Activated T-cell treated with anti-CD3 and anti-CD28 coated beads for 1 hour (primary cell): ENCODE measurements around the gene ZMIZ1.
"Not testable (repeated sequence)": the region's sequence is repeated elsewhere in the genome, so short reads cannot be mapped to it uniquely, and the experiment has no call there.

ENCODE experiments used
- DNase-seq: peaks from one replicate; pipeline ENCODE4 v3.0.0-alpha.2; 2020; ENCODE audit warnings: low read depth

Gene ZMIZ1

DNA sequence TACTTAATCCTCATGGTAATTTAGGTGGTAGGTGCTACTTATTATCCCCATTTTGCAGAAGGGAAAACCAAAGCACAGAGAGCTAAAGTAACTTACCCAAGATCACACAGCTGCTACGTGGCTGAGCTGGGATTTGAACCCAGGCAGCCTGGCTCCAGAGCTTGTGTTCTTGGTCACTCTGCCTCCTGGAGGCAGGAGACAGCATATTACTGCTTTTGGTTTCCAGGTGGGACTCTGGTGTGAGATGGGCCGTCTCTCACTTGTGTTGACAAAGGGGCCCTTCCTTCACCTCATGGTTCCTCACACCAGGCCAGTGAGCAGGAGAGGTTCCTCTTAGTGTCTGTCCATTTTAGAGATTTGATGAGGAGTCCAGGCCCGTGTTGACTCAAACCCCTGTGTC is 198.7 kb downstream of the ZMIZ1 start:
- DNase-seq = no peak

DNA sequence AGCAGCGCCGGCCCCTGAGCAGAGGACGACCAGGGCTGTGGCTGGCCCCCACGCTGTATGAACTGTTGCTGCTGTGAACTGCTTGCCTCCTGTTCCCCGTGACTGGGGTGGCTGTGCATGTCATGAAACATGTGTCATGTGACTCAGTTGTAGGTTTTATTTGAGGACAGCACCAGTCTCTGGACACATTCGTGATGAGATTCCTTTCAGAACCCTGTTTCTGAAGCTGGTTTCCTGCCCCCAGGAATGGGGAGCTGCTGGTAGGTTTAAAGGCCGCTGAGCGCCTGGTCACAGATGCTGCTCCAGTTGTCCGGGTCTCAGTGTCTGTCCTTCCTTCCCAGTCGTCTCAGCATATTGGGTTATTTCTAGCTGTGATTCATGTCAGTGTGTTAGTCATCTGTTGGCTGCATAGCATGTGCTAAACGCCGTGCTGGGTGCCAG is 199.4 kb downstream of the ZMIZ1 start:
- no peak for DNase-seq

DNA sequence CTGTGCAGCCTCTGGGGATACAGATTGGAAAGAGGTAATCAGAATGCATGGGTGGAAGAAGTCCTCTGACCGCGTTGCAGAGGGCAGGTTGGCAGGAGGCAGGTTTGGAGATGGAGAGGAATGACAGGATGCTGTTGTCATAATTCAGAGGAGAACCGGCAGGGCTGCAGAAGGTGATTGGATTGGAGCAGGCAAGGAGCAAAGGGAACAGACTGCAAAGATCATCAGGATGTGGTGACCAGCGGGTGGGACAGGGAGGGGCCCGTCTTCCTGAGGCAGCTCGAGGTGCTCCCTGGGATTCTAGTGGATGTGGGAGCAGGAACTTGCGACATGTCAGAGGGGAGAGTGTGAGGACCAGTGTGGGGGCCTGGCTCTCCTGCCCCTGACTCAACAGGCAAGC is 200.0 kb downstream of the ZMIZ1 start:
- no peak for DNase-seq

DNA sequence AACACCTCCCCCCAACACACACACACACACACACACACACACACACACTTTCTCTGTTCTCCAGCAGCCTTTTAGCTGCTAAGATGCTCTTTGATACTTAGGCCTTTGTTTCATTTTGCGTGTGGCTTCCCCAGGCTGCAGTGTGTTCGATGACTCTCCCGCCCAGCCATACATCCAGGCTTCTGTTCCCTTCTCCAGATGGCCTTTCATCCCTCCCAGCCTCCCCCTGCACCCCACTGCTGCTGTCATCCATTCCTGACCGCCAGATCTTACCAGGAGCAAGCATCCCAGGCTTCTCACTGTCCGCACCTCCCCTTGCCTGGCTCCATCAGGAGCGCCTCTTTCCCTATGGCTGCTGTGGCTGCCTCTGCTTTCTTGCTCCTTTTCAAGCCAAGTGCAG is 200.7 kb downstream of the ZMIZ1 start:
- DNase-seq = no peak

DNA sequence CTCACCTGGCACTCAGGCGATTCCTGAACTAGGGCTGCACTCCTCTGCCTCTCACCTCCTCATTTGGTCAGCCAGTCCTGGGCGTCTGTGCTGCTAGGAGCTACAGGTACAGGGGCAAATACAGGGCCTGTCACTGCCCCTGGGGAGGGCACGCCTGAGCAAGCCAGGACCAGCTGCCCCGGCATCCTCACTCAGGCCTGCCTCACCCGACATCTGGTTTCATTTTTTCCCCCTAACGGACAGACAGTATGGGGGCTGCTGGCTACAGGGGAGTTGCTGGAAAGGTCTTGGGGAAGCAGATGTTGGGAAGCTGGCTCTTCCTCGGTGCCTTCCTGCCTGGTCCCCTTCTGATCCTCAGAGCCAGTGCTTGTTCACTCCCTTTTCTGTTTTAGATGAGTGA is 201.2 kb downstream of the ZMIZ1 start:
- no peak for DNase-seq

DNA sequence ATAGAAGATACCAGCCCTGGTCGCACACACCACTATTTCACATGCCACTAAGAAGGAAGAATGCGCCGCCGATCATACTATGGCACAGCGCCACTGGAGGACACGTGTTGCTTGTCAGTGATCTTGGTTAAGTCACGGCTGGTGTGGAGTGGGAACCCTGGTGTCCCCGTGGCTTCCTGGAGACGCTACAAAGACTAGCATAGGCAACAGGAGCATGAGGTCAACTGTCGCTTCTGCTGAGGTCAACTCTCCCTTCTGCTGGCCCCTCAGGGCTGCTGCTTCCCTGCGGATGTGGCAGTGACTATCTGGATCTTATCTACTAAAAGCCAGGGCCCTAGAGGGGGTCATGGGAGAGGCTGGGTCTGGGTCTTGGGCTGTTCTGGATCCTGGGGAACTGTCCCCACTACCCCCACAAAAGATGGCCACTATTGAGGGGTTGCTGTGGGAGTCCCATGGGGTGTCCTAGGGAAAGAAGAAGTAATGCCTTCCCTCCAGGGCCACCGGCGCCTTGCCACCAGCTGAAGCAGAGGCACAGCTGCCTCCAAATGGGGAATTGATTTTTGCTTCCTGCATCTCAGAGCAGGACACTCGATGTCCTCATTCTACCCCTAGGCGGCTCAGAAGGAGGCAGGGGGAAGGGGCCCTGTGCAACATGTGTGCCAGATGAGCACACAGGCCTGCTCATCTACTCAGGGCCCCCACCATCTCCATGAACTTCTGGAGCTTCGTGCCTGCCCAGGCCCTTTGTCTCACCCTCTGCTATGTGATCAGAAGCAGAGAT is 201.9 kb downstream of the ZMIZ1 start:
- DNase-seq = no peak

DNA sequence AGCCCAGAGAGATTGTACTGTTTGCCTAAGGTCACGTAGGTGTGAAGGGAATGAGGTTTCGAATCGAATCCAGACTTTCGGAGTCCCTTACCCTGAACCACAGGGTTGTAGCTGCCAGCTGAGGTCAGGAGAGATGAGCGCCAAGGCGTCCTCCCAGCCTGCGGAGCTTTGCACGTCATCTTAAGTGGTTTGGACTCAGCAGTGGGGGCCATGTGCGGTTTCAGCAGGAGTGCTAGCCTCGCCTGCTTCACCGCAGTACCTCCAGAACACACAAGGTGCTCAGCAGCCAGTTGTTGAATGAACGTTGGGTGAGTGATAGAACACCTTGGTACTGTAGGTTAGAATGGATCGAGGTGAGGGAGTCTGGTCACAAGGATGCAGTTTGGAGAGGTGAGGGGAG is 203.6 kb downstream of the ZMIZ1 start:
- no peak for DNase-seq

DNA sequence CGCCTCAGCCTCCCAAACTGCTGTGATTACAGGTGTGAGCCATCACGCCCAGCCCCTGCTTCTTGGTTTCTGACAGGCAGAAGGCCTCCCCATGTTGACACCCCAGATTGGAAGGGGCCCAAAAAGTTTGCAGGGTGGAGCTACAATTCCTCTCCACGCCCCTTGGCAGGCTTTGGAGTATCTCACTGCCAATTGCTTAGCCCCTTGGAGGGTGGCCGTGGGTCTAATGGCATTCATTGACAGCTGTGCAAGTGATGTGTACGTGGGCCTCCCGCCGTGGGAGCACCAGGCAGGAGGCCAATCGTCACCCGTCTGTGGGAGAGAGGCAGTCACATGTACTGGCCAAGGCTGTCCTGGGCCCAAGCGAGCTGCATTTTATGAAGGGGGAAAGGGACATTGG is 204.8 kb downstream of the ZMIZ1 start:
- DNase-seq = no peak

DNA sequence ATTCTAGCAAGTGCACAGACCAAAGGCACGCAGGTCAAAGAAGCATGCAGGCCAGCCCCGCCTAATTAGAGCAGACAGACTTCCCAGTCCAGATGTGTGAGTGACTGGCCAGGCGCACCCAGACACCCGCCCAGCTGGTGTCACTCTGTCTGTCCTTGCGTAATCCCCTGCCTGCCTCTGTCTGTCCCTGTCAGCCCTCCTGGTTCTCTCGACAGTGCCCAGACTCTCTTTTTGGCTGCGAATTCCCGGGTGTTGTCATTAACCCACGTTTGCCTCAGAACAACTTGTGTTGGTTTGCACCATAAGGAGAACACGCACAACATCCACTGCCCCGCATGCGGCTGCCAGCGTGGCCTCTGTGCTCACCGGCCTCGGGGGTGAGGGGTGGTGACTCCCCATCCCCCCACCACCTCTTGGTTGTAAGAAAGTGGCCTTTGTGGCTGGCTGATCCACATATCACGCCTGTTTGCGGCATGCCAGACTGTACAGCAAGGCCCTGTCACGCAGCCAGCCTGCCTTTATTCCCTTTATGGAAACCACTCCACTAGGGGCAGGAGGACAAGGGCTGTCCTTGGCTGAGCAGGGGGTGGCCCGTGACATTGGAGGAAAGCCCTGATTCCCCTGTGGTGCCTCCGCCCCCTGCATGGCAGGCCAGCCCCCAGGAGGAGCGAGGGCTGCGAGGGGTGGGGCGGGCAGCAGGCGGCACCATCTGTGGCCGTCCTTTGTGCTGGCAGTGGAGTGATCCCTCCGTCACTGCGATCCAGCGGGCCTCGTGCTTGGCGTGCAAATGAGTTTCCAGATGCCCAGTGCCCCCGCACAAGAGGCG is 205.7 kb downstream of the ZMIZ1 start:
- no peak for DNase-seq

DNA sequence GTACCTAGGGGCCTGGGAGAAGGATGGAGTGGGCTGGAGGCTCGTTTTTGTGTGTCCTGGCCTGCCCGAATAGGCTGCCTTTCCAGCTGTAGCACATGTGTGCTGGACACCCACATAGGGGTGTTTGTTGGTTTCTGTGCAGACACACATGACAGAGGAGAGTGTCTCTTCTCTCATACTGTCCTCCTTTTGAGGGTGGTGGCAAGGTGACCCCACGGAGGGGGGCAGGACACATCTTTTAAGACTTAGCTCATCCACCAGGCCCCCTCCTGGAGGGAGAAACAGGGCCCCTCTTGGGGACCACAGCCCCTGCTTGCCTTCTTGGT is 206.3 kb downstream of the ZMIZ1 start:
- DNase-seq = no peak

DNA sequence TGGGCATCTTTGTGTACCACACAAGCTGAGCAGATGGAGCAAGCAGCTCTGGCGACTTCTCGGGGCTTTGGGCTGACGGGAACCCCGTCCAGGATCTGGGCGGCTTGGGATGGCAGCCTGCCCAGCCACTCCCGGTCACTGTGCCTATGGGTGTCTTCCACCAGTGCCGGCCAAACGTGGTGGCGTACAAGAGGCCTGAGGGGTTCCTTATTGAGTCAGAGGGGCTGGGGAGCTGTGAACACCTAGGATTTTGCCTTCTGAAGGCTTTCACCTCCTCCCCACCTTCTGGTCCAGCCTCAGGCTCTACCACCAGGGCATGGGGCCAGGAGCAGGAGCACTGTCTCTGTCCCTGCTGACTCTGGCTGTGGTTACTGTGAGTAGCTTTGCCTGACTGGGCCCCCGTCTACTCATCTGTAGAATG is 206.7 kb downstream of the ZMIZ1 start:
- DNase-seq = no peak

DNA sequence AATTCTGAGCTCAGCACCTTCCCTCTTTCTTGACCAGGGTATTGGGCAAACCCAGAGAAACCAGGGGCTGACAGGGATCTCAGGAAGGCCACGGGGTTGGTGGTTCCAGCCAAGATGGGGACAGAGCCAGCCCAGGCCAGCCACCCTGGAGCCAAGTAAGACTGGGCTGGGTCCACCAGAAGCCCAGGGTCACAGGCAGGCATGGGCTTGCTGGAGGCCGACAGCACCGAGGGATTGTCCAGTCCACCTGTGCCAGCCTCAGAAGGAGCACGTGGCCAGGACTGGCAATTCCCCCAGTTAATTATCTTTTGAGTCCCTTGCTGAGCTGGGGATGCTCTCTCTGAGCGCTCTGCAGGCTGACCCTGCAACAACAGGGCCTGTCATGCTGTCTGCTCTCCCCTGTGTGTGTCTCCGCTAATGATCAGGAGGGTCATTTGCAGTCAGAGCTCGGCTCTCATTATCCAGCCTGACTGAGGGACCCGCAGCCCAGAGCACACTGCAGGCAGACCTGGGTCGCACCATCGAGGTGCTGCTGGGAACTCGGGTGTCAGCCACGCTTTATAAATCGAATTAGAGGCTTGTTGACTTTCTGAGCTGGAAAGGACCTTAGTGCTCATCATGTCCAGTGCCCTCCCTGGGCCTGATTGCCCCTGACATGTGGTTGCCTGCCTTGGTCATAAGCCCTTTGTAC is 209.0 kb downstream of the ZMIZ1 start:
- no peak for DNase-seq

DNA sequence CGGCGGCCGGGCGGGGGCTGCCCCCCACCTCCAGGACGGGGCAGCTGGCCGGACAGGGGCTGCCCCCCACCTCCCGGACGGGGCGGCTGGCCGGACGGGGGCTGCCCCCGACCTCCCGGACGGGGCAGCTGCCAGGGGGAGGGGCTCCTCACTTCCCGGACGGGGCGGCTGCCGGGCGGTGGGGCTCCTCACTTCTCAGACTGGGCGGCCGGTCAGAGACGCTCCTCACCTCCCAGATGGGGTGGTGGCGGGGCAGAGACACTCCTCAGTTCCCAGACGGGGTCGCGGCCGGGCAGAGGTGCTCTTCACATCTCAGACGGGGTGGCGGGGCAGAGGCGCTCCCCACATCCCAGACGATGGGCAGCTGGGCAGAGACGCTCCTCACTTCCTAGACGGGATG is 210.3 kb downstream of the ZMIZ1 start:
- not testable (repeated sequence) for DNase-seq

DNA sequence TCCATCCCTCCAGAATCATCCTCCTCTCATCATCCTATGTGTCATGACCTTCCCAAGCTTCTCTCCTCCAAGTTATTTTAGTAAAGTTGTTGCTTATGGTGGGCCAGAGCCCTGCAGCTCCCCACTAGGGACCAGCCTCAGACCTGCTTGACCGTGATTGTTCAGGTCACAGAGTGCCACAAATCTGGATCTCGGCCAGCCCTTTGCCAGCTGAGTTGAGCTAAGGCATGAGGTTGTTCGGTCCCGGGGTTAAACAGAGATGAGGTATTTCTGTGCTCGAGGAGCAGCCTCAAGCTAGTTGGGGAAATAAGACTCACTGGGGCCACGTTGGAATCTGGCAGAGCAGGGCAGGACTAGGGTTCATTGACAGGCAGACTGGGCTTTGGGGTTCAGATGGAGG is 212.2 kb downstream of the ZMIZ1 start:
- DNase-seq = no peak

DNA sequence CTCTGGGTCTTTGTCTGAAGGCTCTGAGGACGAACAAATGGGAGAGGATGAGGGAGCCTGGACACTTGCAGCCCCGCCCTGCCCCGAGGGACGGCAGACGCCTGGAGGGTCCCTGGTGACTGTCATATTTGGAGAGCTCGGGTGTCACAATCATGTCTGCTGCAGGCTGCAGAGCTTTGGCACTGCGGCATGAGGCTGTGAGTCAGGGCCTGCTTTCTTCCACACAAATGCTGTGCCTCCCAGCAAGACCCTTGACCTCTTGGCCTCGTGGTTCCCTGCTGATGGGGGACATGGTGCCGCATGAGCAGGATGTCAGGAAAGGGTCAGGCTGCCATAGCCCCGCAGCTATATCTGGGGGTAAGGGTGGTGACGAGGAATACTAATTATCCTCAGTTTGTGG is 213.6 kb downstream of the ZMIZ1 start:
- DNase-seq = no peak

DNA sequence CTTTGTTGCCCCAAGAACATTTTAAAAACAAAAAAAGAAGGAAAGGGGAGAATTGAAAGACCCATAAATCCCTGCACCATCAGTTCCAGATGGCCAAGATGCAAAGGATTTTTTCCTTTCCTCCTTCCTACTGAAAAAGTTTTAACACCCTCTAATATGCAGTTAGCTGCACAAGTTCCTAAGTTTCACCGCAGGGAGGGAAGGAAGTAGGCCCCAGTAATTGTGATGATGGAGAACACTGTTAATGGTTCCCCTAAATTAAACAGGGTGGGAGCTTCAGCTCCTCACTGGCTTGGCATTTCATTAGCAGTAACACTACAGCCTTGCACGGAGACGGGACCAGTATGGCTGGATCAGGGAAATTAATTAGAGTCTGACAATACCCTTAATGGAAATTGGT is 214.8 kb downstream of the ZMIZ1 start:
- DNase-seq = no peak

DNA sequence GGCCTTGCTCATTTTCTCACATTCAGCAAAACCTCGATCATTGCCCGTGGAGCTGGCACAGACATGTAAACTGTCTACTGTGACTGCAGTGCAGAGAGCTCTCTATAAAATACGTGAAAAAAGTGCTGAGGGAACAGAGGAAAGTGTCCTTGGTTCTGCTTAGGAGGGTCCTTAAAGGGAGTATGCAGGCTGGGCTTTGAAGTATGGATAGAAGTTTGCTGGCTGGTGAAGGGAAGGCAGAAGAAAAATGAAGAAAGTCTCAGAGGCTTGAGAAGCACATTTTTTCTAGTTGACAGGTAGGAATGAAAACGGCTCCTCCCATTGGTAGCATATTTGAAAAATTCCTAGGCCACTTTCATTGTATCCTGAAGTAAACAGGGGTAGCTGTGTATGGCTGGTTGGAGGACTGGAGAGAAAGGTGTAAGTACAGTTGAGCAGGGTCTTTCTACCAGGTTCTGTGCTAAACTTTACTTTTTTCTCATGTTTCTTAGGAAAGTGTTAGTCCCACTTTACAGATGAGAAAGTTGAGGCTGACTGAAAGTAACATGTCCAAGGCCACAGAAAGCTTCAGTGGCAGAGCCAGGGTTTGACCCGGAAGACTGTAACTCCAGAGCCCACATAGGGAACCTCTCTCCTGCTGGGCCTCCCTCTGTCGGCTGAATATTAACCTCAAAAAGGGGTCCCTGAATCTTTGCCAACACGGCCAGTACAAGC is 215.5 kb downstream of the ZMIZ1 start:
- no peak for DNase-seq

DNA sequence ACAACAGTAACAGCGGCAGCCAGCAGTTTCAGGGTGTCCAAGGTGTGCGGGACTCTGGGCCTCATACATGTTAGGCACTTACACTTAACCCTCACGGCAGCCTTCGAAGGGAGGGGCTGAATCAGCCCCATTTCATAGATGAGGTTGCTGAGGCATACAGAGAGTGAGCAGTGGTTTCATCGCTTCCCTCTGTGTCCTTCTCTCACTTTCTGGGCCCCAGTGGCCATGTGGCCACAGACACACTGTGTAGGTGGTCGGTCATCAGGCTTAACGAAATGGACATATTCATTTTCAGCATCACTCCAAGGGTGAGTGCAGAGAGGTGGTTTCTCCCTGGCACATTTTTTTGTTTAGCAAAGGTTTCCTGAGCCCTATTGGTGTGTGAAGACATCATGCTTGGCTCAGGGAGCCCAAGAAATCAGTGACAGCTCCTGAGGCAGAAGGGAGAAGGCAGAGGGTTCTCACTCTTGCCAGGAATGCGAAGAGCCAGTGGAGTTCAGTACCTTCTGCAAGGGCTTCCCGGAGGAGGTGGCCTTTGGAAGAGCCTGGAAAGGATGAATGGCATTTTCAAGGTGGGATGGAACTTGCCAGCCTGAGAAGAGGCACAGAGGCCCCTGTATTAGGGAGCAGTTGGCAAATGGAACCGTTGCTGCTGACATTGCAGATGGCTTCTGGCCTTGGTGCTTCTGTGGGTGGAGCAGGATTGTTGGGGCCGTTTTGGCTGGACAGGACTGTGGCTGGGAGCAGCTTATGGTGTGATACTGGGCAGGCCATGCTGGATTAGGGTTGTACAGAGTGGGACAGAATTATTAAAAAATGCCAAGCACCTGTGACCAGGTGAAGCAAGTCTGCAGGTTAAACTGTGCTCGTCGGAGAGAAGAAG is 216.8 kb downstream of the ZMIZ1 start:
- DNase-seq = no peak

DNA sequence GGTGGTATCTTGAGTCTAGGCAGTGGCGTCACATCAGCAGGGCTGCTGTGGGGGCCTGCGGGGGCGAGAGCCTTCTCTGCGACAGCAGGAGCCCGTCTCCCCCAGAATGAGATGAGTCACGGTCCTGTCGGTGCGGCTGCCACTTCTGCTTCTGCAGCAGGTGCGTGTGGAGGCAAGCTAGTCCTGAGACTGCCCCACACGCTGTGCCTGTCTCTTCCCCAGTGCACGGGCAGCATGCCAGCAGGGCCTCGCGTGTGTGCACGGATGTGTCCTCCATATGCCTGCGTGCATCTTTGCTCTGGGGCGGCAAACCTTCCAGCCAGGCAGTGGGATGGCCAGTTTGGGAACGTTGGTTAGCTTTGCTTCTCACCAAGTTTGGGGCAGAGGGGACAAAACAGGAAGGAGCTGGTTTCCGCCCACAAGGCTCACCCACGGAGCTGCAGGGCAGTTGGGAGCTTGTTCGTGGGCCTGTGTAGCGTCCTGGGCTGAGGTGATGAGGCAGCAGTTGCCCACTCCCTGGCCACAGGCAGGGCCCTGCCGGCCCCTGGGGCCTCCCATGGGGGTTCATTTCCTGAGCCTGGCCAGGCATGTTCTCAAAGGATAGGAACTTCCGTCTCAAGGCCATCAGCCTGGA is 217.7 kb downstream of the ZMIZ1 start:
- peak; percentile 80 for DNase-seq

DNA sequence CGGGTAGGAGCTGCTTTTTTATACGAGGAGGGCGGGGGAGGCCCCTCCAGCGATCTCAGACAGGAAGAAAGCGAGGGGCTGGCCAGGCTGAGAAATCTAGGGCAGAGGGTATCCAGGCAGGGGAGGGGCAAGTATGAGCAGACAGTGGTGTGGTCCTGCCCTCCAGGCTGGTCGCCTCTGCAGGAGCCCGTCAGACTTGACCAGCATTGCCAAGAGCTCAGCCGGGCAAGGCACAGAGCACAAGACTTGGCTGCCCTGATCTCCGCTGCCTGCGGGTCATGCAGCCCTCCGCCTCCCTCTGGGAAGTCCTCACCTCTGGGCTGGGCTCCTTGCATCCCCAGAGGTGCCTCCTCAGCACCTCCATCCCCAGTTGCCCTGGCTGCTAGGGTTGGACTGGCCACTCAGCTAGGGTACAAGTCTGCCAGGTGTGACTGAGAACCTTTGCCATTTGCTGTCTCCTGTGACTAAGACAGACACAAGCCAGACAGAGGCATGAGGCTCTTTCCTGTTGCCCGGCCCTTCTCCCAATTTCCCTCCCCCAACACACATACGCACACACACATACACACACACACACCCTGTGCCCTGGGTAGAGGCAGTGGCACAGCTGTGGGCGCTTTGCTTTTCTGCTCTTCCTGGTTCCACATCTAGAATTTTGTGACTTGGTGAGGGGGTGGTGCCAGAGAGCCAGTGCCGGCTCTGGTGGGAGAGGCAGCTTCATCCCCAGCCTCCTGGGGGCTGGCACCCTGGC is 219.4 kb downstream of the ZMIZ1 start:
- DNase-seq = no peak
